Natural killer cell treated with Interleukin-12 subunit alpha and Interleukin-12 subunit beta and Interleukin-15 and Interleukin-18, amount 100 ng/mL, for 72 hours (primary cell): ENCODE results near the gene TMEM184B. TPM values are rescaled to one million over a fixed set of nuclear protein-coding genes. Genes with fewer than 3 reads are reported as not detected.
"Not testable (repeated sequence)": the region's sequence is repeated elsewhere in the genome, so short reads cannot be mapped to it uniquely, and the experiment has no call there.

Experiments
- ATAC-seq, 2 donors: fragments of 150-1000 bp; cut with Tn5 transposase in 1 of 2; sonication (Bioruptor Pico), chemical (Tn5 transposase) in 1 of 2; 2 replicates each; pipeline ENCODE4 v1.10.0; 2021
- DNase-seq: peaks from one replicate; pipeline ENCODE4 v3.0.0; 2022; ENCODE audit warnings: low spot score
- H3K27ac Mint-ChIP-seq, 2 donors: 1 replicate in 1 of 2; 2 replicates in 1 of 2; pipeline ENCODE4 v1.8.0; 2022; ENCODE audit warnings: mixed read lengths in 2 of 2, mild to moderate bottlenecking in 1 of 2, moderate library complexity in 1 of 2
- H3K27me3 Mint-ChIP-seq, 2 donors: 1 replicate in 1 of 2; 2 replicates in 1 of 2; pipeline ENCODE4 v1.8.0; 2022; ENCODE audit warnings: mixed read lengths in 2 of 2
- H3K36me3 Mint-ChIP-seq: one replicate; pipeline ENCODE4 v1.8.0; 2022; ENCODE audit warnings: mixed read lengths
- H3K4me1 Mint-ChIP-seq, 2 donors: 1 replicate in 1 of 2; 2 replicates in 1 of 2; pipeline ENCODE4 v1.8.0; 2022; ENCODE audit warnings: low read depth in 2 of 2, mixed read lengths in 2 of 2, mild to moderate bottlenecking in 1 of 2
- H3K4me3 Mint-ChIP-seq: one replicate; pipeline ENCODE4 v1.8.0; 2022; ENCODE audit warnings: mixed read lengths
- H3K9me3 Mint-ChIP-seq: 2 replicates; pipeline ENCODE4 v1.8.0; 2022; ENCODE audit warnings: mixed read lengths
- total RNA-seq, 2 donors: library from RNA; stranded (reverse); gene quantifications; one replicate each; pipeline ENCODE4 v1.2.3, GENCODE V29; 2022

TMEM184B gene
- total RNA-seq, 2 donors from 2014 or later, result 59.4 to 59.8 TPM

DNA sequence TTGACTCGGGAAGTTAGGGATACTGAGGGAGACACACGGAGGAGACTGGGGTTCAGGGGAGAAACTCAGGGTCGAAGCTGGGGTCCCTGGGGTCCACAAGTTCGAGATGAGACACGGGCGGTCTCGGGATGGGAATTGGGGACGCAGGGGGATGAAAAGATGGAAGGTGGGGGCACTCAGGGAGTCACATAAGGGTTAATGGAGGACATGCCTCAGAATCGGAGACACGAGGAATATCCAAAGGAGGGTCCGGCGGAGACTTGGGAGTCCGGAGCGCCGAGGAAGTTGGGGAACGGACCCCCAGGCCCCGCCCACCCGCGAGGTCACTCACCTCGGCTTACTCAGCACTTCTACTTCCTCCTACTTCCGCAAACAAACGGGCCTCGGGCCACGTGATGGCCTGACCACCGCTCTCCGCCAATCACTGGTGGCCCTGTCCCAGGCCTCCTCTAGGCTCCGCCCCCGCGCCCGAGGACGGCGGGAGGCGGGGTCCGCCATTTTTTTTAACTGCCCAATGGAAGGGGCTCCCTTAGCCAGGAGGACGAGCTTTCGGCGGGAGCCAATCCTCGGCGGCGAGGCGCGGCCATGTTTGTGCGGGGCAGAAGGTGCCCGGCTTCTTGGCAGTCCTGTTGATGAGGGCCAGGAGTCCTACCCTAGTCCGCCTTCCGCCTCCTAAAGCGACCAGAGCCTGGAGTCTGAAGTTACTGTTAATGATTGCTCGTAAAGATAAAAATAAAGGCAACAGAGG, 91.2 kb downstream of the TMEM184B start, which contains the start of gene PLA2G6:
TSS of gene PLA2G6 (minus strand) at position 378 of the 748 bp plus-strand sequence. CDS start 12,404 bp downstream, outside the sequence.
- Mint-ChIP-seq H3K9me3 (no peaks in the 10 kb centered on the region), H3K36me3 (no peaks in the 10 kb centered on the region), H3K27me3 (no peaks in the 10 kb centered on the region), H3K4me1 (peaks cover 46 to 52% of the 10 kb centered on the region in 2 donors), H3K27ac (peak within 1 kb of the TSS; percentile 96 to 100), H3K4me3 (peak within 1 kb of the TSS; percentile 98)
- peak; percentile 95 to 96 for ATAC-seq
- DNase-seq, result peak; percentile 99

DNA sequence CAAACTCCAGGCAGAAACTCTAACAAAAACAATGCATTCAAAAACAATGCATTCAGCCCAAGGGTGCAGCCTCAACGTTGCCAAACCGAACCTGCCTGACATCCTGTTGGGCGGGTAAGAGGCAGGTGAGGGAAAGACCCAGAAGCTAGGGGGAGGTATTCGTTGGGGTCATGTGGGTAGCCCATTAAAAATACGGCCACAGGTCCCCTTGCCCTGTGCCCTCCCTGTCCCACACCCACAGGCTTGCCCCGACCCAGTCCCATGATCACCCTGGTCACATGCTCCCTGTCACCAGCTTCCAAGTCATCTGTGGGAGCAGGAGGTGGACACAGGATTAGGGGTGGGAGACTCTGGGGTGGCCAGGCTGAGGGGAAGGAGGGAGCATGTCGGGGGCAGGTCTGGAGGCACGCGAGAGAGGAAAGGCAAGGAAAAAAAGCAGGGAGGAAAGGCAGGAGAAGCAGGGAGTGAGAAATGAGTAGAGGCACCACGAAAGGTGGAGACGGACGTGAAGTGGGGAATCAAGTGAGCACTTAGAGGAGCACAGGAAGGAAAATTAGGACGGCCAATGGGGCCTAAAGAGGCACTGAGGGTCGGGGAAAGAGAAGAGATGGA, 91.9 kb downstream of the TMEM184B start:
- no peak for ATAC-seq
- H3K4me3 Mint-ChIP-seq, result peak overlapping the region; percentile 98
- H3K4me1 Mint-ChIP-seq, result peaks cover 52 to 58% of the 10 kb centered on the region in 2 donors
- no peaks in the 10 kb centered on the region for H3K36me3 Mint-ChIP-seq
- H3K27ac Mint-ChIP-seq, result peak overlapping the region; percentile 96 to 100
- no peak for DNase-seq
- no peaks in the 10 kb centered on the region for H3K27me3 Mint-ChIP-seq
- H3K9me3 Mint-ChIP-seq, result no peaks in the 10 kb centered on the region

- H3K36me3 Mint-ChIP-seq, ATAC-seq, H3K9me3 Mint-ChIP-seq, H3K27me3 Mint-ChIP-seq, DNase-seq: not testable (repeated sequence)
- Mint-ChIP-seq H3K27ac (peak overlapping the region; percentile 96 to 100), H3K4me1 (peaks cover 65 to 68% of the 10 kb centered on the region in 2 donors), H3K4me3 (peak overlapping the region; percentile 59)
Observed at GRCh38 chr22:38178605-38178937, 94.2 kb downstream of the TMEM184B start.

DNA sequence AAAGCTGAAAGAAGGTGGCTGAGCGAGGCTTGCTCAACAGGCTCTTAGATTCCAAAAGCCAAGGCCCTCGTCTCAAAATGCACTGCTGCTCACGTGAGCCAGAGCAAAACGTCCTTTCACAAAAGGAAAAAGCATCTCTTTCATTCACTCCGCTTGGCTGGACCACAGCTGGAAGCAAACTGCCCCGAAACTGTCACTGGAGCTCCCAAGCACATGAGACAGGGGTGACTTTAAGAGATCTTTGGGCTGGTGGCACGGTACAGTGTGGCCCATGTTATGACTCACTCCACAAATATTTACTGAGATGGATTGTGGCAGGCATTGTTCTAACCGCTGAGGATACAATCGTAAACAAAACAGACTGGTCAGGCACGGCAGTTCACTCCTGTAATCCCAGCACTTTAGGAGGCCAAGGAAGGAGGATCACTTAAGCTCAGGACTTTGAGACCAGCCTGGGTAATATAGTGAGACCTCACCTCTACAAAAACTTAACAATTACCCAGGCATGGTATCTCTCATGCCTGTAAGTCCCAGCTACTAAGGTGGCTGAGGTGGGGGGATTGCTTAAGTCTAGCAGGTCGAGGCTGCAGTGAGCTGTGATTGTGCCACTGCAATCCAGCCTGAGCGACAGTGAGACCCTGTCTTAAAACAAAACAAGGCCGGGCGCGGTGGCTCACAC, 94.7 kb downstream of the TMEM184B start:
- ATAC-seq (no peak), DNase-seq (no peak)
- Mint-ChIP-seq H3K27ac (peak overlapping the region; percentile 96 to 100), H3K36me3 (no peaks in the 10 kb centered on the region), H3K9me3 (no peaks in the 10 kb centered on the region), H3K27me3 (no peaks in the 10 kb centered on the region), H3K4me1 (peaks cover 71 to 73% of the 10 kb centered on the region in 2 donors), H3K4me3 (peak overlapping the region; percentile 34)

- H3K27ac Mint-ChIP-seq, result peak overlapping the region; percentile 96 to 100
- H3K27me3 Mint-ChIP-seq, H3K36me3 Mint-ChIP-seq, ATAC-seq, DNase-seq, H3K9me3 Mint-ChIP-seq: not testable (repeated sequence)
- peaks cover 72 to 78% of the 10 kb centered on the region in 2 donors for H3K4me1 Mint-ChIP-seq
- peak overlapping the region; percentile 60 for H3K4me3 Mint-ChIP-seq
Observed at GRCh38 chr22:38177571-38177925, 95.3 kb downstream of the TMEM184B start.

- peak; percentile 78 for DNase-seq
- peak overlapping the region; percentile 74 to 96 for H3K27ac Mint-ChIP-seq
Observed at GRCh38 chr22:38177044-38177443, 95.8 kb downstream of the TMEM184B start.

DNA sequence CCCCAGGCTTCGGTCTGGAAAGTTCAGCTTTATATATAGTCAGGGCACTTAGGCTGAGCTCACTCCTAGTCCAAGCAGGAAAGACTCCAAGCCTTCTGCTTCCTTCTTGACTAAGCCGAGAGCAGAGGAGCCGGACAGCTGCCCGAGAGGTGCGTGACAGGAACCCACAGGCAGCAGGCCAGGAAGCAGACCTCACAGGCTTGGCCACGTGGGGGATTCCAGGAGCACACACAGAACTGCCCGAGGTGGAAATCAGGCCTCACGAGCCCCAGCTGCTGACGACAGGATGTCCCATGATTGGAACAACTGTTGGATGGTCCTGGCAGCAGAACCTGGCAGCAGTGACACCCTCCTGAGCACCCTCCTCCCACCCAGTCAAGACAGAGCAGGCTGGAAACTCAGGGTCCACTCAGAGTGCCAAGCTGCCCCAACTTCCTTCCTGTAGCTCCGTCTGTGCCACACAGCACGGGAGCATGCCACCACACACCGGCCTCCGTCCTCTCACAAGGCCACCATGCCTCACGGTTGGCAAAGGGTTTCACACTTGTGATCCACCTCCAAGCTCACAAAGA, 96.6 kb downstream of the TMEM184B start:
- H3K9me3 Mint-ChIP-seq, result no peaks in the 10 kb centered on the region
- no peaks in the 10 kb centered on the region for H3K27me3 Mint-ChIP-seq
- H3K4me3 Mint-ChIP-seq, result peak overlapping the region; percentile 60
- peaks cover 74 to 77% of the 10 kb centered on the region in 2 donors for H3K4me1 Mint-ChIP-seq
- ATAC-seq (peak; percentile 37 to 45), DNase-seq (peak; percentile 78)
- H3K36me3 Mint-ChIP-seq, result no peaks in the 10 kb centered on the region
- H3K27ac Mint-ChIP-seq, result peak overlapping the region; percentile 74 to 96

More at GRCh38 chr22:38177044-38177443, 95.8 kb downstream of the TMEM184B start:
- ATAC-seq, result peak in 1 of 2 donors; percentile 70
- peaks cover 77 to 81% of the 10 kb centered on the region in 2 donors for H3K4me1 Mint-ChIP-seq
- no peaks in the 10 kb centered on the region for H3K9me3 Mint-ChIP-seq
- H3K4me3 Mint-ChIP-seq, result peak overlapping the region; percentile 60
- H3K36me3 Mint-ChIP-seq, result no peaks in the 10 kb centered on the region
- H3K27me3 Mint-ChIP-seq, result no peaks in the 10 kb centered on the region

DNA sequence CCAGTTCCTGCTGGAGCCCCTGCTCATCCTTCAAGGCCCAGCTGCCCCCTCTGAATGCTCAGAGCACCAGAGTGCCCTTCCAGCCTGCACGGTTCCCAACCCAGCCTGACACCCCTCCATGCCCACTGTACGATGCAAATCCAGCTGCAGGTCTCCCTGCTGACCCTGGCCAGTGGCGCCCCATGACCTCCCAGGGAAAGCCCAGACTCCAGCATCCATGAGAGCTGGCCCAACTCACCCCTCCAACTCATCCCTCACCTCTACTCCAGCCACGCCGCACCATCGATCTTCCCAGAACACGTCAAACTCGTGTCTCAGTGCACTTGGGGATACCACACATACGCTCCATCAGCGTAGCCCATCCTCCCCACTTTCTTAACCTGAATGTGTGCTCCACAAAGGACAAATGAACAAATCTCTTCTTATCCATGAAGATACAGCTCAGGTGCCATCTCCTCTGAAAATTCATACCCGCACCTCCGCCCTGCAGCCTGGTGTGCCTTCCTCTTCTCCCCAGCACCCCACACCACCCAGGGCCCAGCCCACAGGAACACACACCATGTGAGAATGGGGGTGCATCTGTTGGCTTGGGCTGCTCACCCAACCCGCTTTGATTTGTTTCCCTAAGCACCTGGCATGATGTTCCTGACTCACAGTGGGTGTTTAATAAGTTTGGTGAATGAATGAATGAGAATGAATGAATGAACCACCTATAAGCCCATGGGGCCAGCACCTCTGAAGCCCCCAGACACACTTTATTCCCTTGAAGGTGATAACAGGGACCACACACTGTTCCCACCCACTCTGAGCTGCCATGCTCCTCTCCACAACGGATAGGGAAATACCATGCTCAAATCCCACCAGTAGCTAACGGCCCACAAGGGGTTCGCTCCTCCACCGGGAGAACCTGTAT, 97.3 kb downstream of the TMEM184B start:
- Mint-ChIP-seq H3K27me3 (no peaks in the 10 kb centered on the region), H3K4me1 (peaks cover 66 to 69% of the 10 kb centered on the region in 2 donors), H3K4me3 (peak overlapping the region; percentile 60), H3K36me3 (no peaks in the 10 kb centered on the region), H3K27ac (peak overlapping the region; percentile 74 to 96), H3K9me3 (no peaks in the 10 kb centered on the region)
- no peak for DNase-seq
- ATAC-seq, result no peak

GRCh38 chr22:38174626-38175025, 98.2 kb downstream of the TMEM184B start:
- peaks cover 58 to 61% of the 10 kb centered on the region in 2 donors for H3K4me1 Mint-ChIP-seq
- no peaks in the 10 kb centered on the region for H3K9me3 Mint-ChIP-seq
- H3K4me3 Mint-ChIP-seq, result no peak overlapping the region
- peak overlapping the region in 1 of 2 donors; percentile 86 for H3K27ac Mint-ChIP-seq
- H3K36me3 Mint-ChIP-seq, result no peaks in the 10 kb centered on the region
- DNase-seq (no peak), ATAC-seq (no peak)
- no peaks in the 10 kb centered on the region for H3K27me3 Mint-ChIP-seq

GRCh38 chr22:38173641-38173906, 99.2 kb downstream of the TMEM184B start:
- H3K4me1 Mint-ChIP-seq, result peaks cover 50 to 51% of the 10 kb centered on the region in 2 donors

GRCh38 chr22:38172832-38173640, 99.8 kb downstream of the TMEM184B start:
- Mint-ChIP-seq H3K4me1 (peaks cover 47 to 50% of the 10 kb centered on the region in 2 donors), H3K27me3 (no peaks in the 10 kb centered on the region), H3K36me3 (no peaks in the 10 kb centered on the region), H3K4me3 (peak overlapping the region; percentile 63), H3K27ac (peak overlapping the region; percentile 80 to 86), H3K9me3 (no peaks in the 10 kb centered on the region)
- ATAC-seq, result peak; percentile 52 to 68
- DNase-seq, result peak; percentile 73

More at GRCh38 chr22:38173641-38173906, 99.2 kb downstream of the TMEM184B start:
- no peak overlapping the region for H3K4me3 Mint-ChIP-seq
- no peaks in the 10 kb centered on the region for H3K27me3 Mint-ChIP-seq
- no peaks in the 10 kb centered on the region for H3K36me3 Mint-ChIP-seq
- DNase-seq (no peak), ATAC-seq (no peak)
- peak overlapping the region; percentile 80 to 86 for H3K27ac Mint-ChIP-seq
- H3K9me3 Mint-ChIP-seq, result no peaks in the 10 kb centered on the region
